Stimulated activated CD8-positive, alpha-beta memory T cell treated with anti-CD3 and anti-CD28 coated beads, Interleukin-7, amount 100 ng/mL, for 4 hours (primary cell): ENCODE results near the gene SAMD4A.

Source experiments
- DNase-seq, 2 donors: peaks; one replicate each; pipeline ENCODE4 v3.0.0-alpha.2; 2020; ENCODE audit warnings: low read depth in 2 of 2

Gene SAMD4A

DNA sequence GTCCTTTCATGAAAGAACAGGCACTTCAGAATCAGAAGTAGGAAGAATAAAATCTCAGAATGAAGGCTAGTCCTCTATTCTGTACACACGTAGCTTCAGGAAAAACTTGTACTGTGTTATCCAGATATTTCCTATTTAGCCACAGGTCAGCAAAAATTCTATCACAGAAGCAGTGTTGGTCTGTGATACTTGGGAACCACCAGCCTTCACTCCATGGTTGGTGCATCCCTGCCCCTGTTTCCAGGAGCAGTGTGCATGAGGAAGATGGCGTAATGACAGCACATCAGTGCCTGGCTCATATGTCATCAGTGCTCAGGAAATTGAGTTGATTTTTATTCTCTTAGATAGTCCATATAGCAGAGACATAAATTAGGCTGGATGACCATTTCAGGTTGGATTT is 87.7 kb downstream of the SAMD4A start:
- DNase-seq, result no peak

GRCh38 chr14:54658836-54659235 is 91.9 kb downstream of the SAMD4A start:
- DNase-seq, result no peak

DNA sequence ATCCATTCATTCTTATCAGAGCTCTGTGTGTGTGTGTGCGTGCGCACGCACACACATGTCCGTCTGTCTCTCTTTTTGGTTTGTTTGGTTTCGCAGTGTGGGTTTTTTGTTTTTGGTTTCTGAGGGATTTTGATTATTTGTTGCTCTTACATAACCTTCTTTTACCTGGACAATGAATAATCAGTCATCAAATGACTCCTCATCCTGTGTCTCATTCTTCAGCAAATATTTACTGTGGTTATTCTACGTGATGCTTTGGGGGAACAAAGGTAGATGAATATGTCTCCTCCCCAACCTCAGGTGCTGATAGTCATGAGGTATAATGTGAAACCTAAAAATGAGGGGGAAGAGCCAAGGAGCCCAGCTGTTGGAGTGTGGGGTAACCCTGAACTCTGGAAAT is 92.4 kb downstream of the SAMD4A start:
- no peak for DNase-seq

GRCh38 chr14:54660604-54661111 is 93.7 kb downstream of the SAMD4A start:
- no peak for DNase-seq

- no peak for DNase-seq
Measured at GRCh38 chr14:54662491-54663133, 95.7 kb downstream of the SAMD4A start.

GRCh38 chr14:54664961-54665360 is 98.0 kb downstream of the SAMD4A start:
- no peak for DNase-seq

- no peak for DNase-seq
Measured at GRCh38 chr14:54665946-54666345, 99.0 kb downstream of the SAMD4A start.

DNA sequence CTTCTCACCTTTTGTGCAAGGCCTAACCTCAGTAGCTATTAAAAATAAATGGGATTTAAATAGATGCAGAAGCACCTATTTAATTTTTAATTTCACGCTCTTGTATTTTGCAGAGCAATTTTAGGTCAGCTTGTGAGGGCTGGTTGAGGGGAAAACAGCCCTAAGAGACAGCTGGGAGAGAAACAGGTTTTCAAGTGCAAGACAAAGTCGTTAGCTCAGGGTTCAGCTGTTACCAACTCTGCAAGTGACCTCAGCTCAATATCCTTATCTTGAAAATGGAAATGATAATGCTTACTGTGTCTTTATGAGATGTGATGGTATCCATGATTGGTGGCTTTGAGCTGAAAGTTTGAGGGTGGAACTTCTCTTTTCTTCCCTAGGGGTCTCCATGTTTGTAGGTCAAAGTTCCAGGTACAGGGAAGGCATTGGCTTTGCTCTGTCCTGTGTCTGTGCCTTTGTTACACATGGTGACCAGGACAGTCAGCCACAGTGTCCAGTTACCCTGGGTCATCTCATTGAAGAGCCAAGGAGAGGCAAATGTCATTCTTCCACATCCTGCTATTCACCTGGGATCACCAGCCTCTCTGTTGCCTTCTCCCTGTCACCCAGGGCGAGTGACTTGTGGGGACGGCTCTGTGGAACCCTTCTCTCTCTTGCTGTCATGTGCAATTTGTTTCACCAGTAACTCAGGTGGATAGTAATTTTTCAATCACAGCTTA is 100.3 kb downstream of the SAMD4A start:
- no peak for DNase-seq

GRCh38 chr14:54667764-54668163 is 100.8 kb downstream of the SAMD4A start:
- DNase-seq, result no peak

- peak; percentile 2 to 7 for DNase-seq
Measured at GRCh38 chr14:54669721-54670561, 103.0 kb downstream of the SAMD4A start.

GRCh38 chr14:54671537-54671936 is 104.6 kb downstream of the SAMD4A start:
- DNase-seq, result no peak

DNA sequence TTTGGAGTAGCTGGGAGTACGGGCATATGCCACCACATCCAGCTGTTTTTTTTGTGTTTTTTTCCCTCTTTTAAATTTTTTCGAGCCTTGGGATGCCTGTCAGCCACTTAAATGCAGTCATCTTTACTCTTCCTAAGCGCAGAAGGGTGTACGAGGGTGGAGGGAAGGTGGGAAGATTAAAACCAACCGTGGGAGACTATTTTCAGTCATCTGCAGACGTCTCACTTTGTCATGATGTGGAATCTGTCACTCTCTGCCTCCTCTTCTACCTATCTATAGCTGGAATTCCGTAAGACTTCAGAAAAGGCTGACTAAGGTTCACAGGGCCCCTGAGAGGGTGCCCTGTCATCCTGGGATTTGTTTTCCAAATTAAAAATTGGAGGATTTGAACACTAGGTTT is 105.3 kb downstream of the SAMD4A start:
- DNase-seq, result no peak

DNA sequence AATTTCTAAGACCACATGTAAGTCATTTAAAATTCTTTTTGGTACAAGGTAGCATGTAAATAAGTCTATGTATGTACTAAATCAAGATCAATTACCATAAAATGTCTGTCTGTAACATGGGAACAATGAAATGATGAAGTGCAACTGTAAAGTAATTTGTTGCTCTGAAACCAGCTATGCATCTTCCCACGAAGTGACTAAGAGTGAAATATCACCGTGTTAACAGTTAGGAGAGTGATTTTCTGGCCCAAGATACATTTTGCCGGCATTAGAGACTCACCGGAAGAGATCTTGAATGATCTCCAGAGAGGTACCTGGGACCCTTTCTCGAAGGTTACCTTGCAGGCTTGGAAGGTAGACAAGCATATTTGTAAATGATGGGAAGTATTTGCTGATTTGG is 105.8 kb downstream of the SAMD4A start:
- DNase-seq, result no peak

- no peak for DNase-seq
Measured at GRCh38 chr14:54673193-54674045, 106.5 kb downstream of the SAMD4A start.

- DNase-seq, result no peak
Measured at GRCh38 chr14:54674046-54674741, 107.3 kb downstream of the SAMD4A start.

DNA sequence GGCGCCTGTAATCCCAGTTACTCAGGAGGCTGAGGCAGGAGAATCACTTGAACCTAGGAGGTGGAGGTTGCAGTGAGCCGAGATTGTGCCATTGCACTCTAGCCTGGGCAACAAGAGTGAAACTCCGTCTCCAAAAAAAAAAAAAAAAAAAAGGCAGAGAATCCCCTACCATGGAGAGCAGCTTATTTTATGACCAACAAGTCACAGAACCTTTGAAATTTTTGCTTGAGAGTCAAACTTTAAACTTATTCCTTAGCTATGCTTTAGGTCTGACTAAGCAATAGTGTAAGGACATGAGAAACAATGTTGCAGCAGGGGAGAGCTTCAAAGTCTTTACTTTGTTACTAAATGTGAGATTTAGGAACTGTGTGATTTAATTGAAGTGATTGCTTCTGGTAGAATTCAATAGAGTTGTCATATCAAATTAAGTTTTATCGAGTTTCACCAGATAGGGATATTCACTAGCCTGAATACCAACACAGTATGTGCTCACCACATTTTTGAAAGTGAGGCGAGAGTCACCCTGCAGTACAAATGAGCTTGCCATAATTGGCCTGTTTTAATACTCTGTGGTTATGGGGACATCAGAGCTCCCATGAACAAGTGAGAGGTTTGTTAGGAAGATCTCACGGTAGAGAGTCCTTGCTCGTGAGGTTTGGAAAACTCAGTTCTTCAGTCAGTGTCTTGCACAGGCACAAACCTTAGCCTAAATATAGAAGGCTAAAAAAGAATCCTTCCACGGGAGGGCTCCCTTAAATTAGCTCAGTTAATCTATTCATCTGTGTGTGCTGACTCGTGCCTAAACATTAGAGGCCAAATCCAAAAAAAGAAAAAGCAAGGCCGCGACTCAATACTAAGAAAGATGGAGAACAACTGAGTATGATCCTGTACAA is 108.6 kb downstream of the SAMD4A start:
- DNase-seq, result no peak

GRCh38 chr14:54676812-54677708 is 110.1 kb downstream of the SAMD4A start:
- DNase-seq, result no peak

DNA sequence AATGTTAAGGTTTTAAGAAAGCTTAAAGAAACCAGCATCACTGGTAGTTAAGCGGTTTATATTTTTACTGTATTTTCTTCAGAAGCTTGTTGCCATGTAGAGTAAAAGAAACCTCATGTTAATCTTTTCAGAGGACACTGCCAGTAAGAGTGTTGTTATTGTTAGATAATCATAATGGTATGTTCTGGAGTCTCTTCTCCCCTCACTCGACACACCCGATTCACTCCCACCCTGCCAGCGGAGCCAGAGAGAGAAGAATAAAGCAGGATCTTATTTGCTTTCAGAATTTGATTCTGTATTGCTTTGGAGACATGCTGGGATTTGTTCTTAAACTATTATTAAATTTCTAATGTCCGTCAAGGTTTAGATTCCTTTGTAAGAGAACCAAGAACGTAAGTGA is 113.7 kb downstream of the SAMD4A start:
- no peak for DNase-seq

DNA sequence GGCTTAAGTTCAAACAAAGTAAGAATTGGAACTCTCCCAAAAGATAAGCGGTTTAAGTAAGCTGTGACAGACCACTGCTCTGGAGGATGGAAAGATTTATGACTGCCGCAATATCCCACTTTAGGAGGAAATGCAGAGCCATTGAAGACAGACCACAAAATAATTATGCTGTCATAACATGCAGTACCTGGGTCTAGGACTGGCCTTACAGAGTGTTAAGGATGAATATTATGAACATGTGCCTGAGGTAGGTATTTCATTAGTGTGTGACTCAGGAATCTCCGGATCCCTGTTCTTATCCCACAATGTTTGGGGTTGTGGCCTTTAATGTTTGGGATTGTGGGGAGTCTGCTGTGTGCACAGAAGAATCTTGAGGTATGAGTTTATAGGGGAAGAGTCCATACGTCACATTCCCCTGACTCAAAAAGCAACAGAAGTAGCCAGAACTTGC is 114.9 kb downstream of the SAMD4A start:
- no peak for DNase-seq
